CD1c-positive myeloid dendritic cell (primary cell): ENCODE measurements around the gene LRRC61.
A peak's percentile ranks its signal among the peaks of the same experiment; 100 is the strongest.

Source experiments
- DNase-seq: peaks from one replicate; pipeline ENCODE4 v3.0.0-alpha.2; 2016; ENCODE audit errors: extremely low spot score

The LRRC61 gene

GRCh38 chr7:150356265-150356897 lies 33.2 kb downstream of the LRRC61 start:
- peak; percentile 64 for DNase-seq

GRCh38 chr7:150357270-150357669 lies 34.1 kb downstream of the LRRC61 start:
- peak; percentile 42 for DNase-seq

GRCh38 chr7:150357771-150358427 lies 34.7 kb downstream of the LRRC61 start:
- DNase-seq, result peak; percentile 53

GRCh38 chr7:150358433-150358832 lies 35.3 kb downstream of the LRRC61 start:
- no peak for DNase-seq

GRCh38 chr7:150358988-150359621 lies 36.0 kb downstream of the LRRC61 start:
- DNase-seq, result no peak

- no peak for DNase-seq
Measured at GRCh38 chr7:150359622-150360362, 36.6 kb downstream of the LRRC61 start.

GRCh38 chr7:150360363-150361058 lies 37.4 kb downstream of the LRRC61 start:
- DNase-seq, result no peak

DNA sequence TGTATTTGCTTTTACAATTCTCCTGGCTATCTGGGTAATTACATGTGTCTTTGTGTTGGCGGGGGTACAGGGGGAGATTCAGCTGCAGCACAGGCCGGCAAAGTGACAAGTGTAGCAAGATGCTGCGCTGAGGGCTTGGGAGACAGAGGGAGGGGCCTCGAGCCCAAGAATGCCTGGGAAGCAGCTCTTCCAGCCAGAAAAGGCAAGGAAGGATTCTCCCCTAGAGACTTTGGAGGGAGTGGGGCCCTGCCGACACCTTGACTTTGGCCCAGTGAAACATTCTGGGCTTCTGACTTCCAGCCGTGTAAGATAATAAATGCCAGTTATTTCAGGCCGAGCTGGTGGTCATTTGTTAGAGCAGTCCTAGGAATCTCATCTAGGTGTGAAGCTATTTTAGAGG lies 38.2 kb downstream of the LRRC61 start:
- DNase-seq, result no peak

DNA sequence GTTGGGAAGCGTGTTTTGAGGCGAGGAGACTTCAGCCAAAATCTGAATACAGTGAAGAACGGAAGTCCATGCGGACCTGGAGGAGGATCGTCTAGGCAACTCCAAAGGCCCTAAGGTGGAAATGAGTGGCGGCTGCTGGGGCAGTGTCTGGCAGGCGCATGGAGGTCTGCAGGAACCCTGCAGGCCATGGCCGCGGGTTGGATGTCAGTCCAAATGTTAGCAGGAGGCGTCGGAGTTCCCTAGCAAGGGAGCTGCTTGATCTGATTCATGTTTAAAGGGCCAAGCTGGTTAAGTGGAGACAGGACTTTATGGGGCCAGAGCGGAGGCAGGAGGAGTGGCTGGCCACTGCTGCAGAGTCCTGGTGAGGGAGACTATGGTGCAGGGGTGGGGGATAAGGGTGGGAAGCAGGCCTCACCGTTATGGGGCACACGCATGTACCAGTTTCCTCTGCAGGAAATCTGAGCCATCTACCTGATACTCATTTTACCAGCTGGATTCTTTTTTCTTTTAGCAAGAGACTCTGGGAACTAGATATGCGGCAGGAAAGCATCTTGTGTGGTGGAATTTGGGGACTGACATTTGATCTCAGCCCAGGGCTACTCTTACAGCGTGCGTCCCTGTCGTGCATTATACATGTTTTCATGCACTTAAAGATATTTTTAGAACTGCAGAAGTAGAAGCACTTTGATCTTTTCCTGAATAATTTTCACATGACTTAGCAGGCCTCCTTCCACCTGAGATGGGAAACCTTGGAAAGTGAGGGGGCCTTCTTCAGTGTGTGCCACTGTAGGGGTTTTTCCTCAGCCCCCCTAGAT lies 38.9 kb downstream of the LRRC61 start:
- DNase-seq, result no peak

DNA sequence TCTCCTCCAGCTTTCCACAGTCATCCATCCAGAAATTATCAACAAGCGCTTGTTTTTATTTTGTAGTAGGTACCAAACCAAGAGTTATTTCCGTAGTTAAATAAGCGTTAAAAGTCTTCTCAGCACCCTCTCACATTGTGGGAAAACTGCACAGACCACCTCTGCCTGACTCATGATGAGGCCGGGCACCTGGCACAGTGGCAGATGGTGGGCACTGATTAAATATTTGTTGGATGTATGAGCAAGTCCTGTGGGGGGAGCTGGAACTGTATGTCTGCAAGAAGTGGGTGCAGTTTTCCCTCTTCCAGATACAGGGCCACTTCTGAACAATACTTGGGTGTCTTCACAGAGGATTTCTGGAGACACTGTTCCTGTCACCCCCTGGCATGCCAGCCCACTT lies 40.2 kb downstream of the LRRC61 start:
- DNase-seq, result no peak

DNA sequence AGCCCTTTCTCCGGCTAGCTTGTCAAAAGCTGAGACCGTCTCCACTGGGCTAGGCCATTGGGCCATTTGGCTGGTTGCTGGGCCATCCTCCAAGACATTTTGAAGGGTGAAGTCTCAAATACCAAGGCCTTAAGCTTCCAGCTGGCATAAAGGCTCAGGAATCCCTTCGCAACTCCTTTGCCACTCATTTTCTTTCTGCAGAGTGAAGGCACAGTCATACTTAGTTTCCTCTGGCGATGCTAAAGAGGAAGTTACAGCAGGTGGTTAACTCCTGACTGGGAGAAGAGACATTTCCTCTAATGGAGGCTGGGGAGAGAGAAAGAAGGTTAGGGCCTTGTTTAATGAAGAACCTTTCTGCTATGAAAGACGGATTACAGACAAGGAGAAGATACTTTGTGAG lies 40.7 kb downstream of the LRRC61 start:
- DNase-seq, result peak; percentile 83

DNA sequence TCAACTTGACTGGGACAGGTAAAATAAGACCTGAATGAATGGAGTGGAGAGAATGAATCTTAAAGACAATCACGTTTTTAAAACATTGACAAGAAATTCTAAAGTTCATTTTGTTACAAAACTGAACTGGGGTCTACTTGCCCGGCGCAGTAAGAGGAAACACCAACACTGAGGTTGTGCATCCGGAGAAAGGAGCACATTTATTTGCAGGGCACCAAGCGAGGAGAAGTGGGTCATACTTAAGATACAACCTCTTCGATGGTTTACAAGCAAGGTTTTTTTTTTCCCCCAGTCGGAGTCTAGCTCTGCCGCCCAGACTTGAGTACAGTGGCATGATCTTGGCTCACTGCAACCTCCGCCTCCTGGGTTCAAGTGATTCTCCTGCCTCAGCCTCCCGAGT lies 42.0 kb downstream of the LRRC61 start:
- no peak for DNase-seq

- DNase-seq, result peak; percentile 88
Measured at GRCh38 chr7:150365673-150366398, 42.7 kb downstream of the LRRC61 start.

- DNase-seq, result no peak
Measured at GRCh38 chr7:150367677-150368095, 44.5 kb downstream of the LRRC61 start.

DNA sequence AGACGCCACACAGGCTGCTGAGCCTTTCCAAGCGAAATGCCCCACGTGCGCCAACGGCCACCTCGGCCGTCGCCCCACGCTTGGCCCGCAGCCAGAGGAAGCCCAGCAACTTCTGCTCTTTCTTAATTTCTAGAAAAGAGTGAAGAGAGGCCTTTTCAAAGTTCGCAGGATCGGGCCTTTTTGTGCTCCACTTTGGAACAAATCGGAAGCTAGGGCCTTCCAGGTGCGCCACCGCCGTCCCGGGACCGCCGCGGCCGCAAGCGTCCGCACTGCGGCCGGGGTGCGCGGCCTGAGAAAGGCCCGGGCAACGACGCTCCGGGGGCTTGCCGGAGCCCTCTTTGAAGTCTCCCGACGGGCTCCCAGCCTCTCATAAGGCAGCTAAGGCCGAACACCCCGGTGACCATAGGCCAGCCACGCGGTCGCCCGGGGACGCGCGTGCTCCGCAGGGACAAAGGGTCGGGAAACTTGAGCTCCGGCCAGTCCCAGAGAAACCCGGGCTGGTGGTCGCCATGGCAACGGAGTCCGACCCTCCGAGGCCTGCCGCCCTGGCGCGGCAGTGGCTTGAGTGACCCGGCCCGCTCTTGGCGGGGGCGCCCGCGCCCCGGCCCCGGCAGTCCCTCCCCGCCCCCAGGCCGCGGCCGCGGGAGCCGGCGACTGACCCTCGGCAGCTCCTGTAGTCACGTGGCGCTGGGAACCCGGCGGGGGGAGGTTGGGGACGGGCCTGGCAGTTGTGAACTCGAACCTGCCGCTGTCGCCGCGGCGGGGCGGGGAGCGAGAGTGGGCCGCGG lies 45.1 kb downstream of the LRRC61 start, which contains the start of gene REPIN1:
REPIN1 (plus strand) TSS at position 727 of the 788 bp plus-strand sequence. CDS start 890 bp downstream, outside the sequence.
- DNase-seq, result peak; percentile 89

DNA sequence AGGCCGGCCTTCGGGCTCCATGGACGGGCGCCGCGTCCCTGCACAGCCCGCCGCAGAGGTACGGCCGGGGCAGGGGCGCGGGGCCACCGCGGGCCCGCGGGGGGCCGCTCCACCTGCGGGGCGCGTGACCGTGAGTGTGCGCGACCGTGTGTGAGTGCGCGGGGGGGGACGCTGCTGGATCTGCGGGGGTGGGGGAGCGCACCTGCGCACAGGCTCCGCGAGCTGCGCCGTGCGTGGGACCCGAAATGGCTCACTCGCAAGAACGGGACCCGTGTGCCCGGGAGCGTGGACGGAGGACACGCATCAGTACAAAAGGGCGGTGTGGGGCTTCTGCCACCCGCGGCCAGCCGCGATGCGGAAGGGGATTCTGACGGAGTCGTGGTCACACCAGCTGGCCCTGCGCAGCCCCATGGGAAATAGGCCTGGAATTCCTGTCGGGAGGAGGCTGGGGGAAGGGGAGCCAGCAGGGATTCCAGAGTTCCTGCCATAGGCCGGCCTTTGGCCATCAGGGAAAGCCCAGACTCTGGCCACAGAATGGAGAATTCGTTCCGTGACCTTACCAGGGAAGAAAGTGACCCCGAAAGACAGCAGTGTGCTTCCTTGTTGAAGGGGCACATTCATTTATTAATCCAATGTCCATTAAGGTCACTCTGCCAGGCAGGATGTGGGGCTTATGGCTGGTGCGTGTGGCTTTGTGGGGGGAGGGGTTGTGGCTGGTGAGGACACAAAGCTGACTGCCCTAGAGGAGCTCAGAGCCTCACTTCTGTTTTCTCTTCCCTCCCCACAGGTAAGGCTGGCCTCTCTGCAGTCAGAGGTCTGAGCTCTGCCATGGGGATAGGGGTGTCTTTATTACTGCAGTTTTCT lies 46.0 kb downstream of the LRRC61 start:
- peak; percentile 54 for DNase-seq

- DNase-seq, result no peak
Measured at GRCh38 chr7:150369748-150370501, 46.8 kb downstream of the LRRC61 start.
